K562 (cell line): Measurements from ENCODE around the gene MCM7. TPM values are rescaled to one million over a fixed set of nuclear protein-coding genes. Genes with fewer than 3 reads are reported as not detected.
A peak's percentile ranks its signal among the peaks of the same experiment; 100 is the strongest.

Experiments used
- microRNA counts: library from miRNA; unstranded; fragments of <30 nt; microRNA quantifications from one replicate; lab custom pipeline; 2016
- microRNA-seq: library from miRNA; unstranded; fragments of <30 nt; microRNA quantifications from one replicate; pipeline ENCODE4, GENCODE V29; 2018; ENCODE audit warnings: borderline microRNAs expressed
- polyA plus RNA-seq, 8 experiments: library from polyadenylated mRNA; depleted of rRNA in 4 of 8; stranded (reverse) in 5 of 8; unstranded in 3 of 8; fragments of >200 nt; fragmentation: Nextera tagmentation in 2 of 8; fragmentation: Illumina TruSeq in 1 of 8; extraction: Ambion mirVana in 2 of 8; extraction: Trizol in 1 of 8; gene quantifications; 2 replicates each; pipeline versions ENCODE4 v1.2.1 to v1.2.3, GENCODE V29; 2011 to 2014; ENCODE audit warnings: inconsistent platforms in 1 of 8, missing spikeins in 1 of 8
- small RNA-seq: library from RNA; depleted of rRNA; stranded (forward); fragments of <200 nt; gene quantifications from one replicate; pipeline ENCODE3, GENCODE V24; 2014
- total RNA-seq, 7 experiments: library from RNA; depleted of rRNA in 6 of 7; stranded (reverse); fragments of >200 nt in 6 of 7; fragmentation: Illumina TruSeq in 2 of 7; extraction: Trizol in 2 of 7; gene quantifications; 2 replicates each; pipeline versions ENCODE4 v1.2.1 to v1.2.3, GENCODE V29; 2011 to 2021; ENCODE audit warnings: low replicate concordance in 1 of 7

The MCM7 gene
- total and polyA plus RNA-seq, 9 of the 15 experiments (the other 6 are each of a cell fraction or from before 2014, with no cell fraction given), result 329 to 856 (median 437) TPM

MicroRNA genes within 50 kb of the gene (microRNA counts, 767-probe panel; counts per million panel counts)
- 6,385 counts per million, percentile 95 among the panel's probes with 10 or more counts for microRNA hsa-miR-106b-5p (lab: Ali Mortazavi, UCI)
- microRNA hsa-miR-25-3p (lab: Ali Mortazavi, UCI), result 7,613 counts per million, percentile 97 among the panel's probes with 10 or more counts
- microRNA hsa-miR-93-5p (lab: Ali Mortazavi, UCI), result 7,204 counts per million, percentile 97 among the panel's probes with 10 or more counts

Small RNA genes within 50 kb of the gene (microRNA-seq; reads per million reads assigned to microRNA genes)
- gene MIR106B (4,072 reads per million, percentile 97 among the genes with 10 or more reads in this experiment), gene MIR25 (1,685 reads per million, percentile 94 among the genes with 10 or more reads in this experiment), gene MIR93 (15,453 reads per million, percentile 99 among the genes with 10 or more reads in this experiment)

Small RNA genes within 50 kb of the gene (small RNA-seq; reads per million reads assigned to genes)
- gene MIR106B (259 reads per million, percentile 99 among the genes with 10 or more reads in this experiment), gene MIR25 (4,257 reads per million, percentile 100 among the genes with 10 or more reads in this experiment), gene MIR93 (1,105 reads per million, percentile 100 among the genes with 10 or more reads in this experiment)

Other genes starting within 250 kb of the MCM7 start
Only the 7 nearest of the 19 such genes appear.
- 33.6 and 35.6 TPM in 2 replicates for gene ZNF3, start 19.7 kb downstream of the MCM7 start, total RNA-seq (2014; rRNA removed)
- 55.6 and 64.4 TPM in 2 replicates for gene ZNF3, start 19.7 kb downstream of the MCM7 start, total RNA-seq (2014; rRNA removed; fragmentation: Illumina TruSeq; extraction: Trizol)
- gene ZNF3, start 19.7 kb downstream of the MCM7 start, total RNA-seq (2015; rRNA removed; fragmentation: Illumina TruSeq; extraction: Trizol), result 61.6 and 64.9 TPM in 2 replicates
- gene ZNF3, start 19.7 kb downstream of the MCM7 start, total RNA-seq (2021), result 46.7 and 48.5 TPM in 2 replicates
- 44.8 and 52.3 TPM in 2 replicates for gene ZNF3, start 19.7 kb downstream of the MCM7 start, polyA plus RNA-seq (2011; rRNA removed)
- gene ZNF3, start 19.7 kb downstream of the MCM7 start, polyA plus RNA-seq (2014; fragmentation: Illumina TruSeq; extraction: Trizol), result 58.4 and 58.7 TPM in 2 replicates
- gene ZNF3, start 19.7 kb downstream of the MCM7 start, polyA plus RNA-seq (2014; fragmentation: Nextera tagmentation; extraction: Ambion mirVana), result 10 to 100 TPM; 30.0 to 51.5 TPM
- gene ZNF3, start 19.7 kb downstream of the MCM7 start, polyA plus RNA-seq (2014; rRNA removed), result 39.6 and 45.8 TPM in 2 replicates
- gene COPS6, start 12.4 kb downstream of the MCM7 start, total RNA-seq (2014; rRNA removed), result 102 and 119 TPM in 2 replicates
- gene COPS6, start 12.4 kb downstream of the MCM7 start, total RNA-seq (2014; rRNA removed; fragmentation: Illumina TruSeq; extraction: Trizol), result 56.4 and 64.2 TPM in 2 replicates
- gene COPS6, start 12.4 kb downstream of the MCM7 start, total RNA-seq (2015; rRNA removed; fragmentation: Illumina TruSeq; extraction: Trizol), result 60.1 and 63.0 TPM in 2 replicates
- gene COPS6, start 12.4 kb downstream of the MCM7 start, total RNA-seq (2021), result 168 TPM in 2 replicates
- gene COPS6, start 12.4 kb downstream of the MCM7 start, polyA plus RNA-seq (2011; rRNA removed), result 142 and 202 TPM in 2 replicates
- 176 and 194 TPM in 2 replicates for gene COPS6, start 12.4 kb downstream of the MCM7 start, polyA plus RNA-seq (2014; fragmentation: Illumina TruSeq; extraction: Trizol)
- gene COPS6, start 12.4 kb downstream of the MCM7 start, polyA plus RNA-seq (2014; fragmentation: Nextera tagmentation; extraction: Ambion mirVana), result 100 to 1,000 TPM; 160 to 331 TPM
- gene COPS6, start 12.4 kb downstream of the MCM7 start, polyA plus RNA-seq (2014; rRNA removed), result 212 and 232 TPM in 2 replicates
- 17.4 and 30.9 TPM in 2 replicates for gene AP4M1, start 246 bp upstream of the MCM7 start, total RNA-seq (2014; rRNA removed)
- 11.0 and 12.2 TPM in 2 replicates for gene AP4M1, start 246 bp upstream of the MCM7 start, total RNA-seq (2014; rRNA removed; fragmentation: Illumina TruSeq; extraction: Trizol)
- gene AP4M1, start 246 bp upstream of the MCM7 start, total RNA-seq (2015; rRNA removed; fragmentation: Illumina TruSeq; extraction: Trizol), result 11.9 and 13.5 TPM in 2 replicates
- 21.8 and 25.2 TPM in 2 replicates for gene AP4M1, start 246 bp upstream of the MCM7 start, total RNA-seq (2021)
- gene AP4M1, start 246 bp upstream of the MCM7 start, polyA plus RNA-seq (2011; rRNA removed), result 12.7 and 14.1 TPM in 2 replicates
- 16.4 and 18.0 TPM in 2 replicates for gene AP4M1, start 246 bp upstream of the MCM7 start, polyA plus RNA-seq (2014; fragmentation: Illumina TruSeq; extraction: Trizol)
- 1 to 10 TPM; 1.3 to 3.6 TPM for gene AP4M1, start 246 bp upstream of the MCM7 start, polyA plus RNA-seq (2014; fragmentation: Nextera tagmentation; extraction: Ambion mirVana)
- 15.6 and 19.6 TPM in 2 replicates for gene AP4M1, start 246 bp upstream of the MCM7 start, polyA plus RNA-seq (2014; rRNA removed)
- 21.3 and 36.4 TPM in 2 replicates for gene TAF6, start 18.0 kb upstream of the MCM7 start, total RNA-seq (2014; rRNA removed)
- gene TAF6, start 18.0 kb upstream of the MCM7 start, total RNA-seq (2014; rRNA removed; fragmentation: Illumina TruSeq; extraction: Trizol), result 16.1 and 22.2 TPM in 2 replicates
- 17.9 and 21.5 TPM in 2 replicates for gene TAF6, start 18.0 kb upstream of the MCM7 start, total RNA-seq (2015; rRNA removed; fragmentation: Illumina TruSeq; extraction: Trizol)
- 74.2 and 78.7 TPM in 2 replicates for gene TAF6, start 18.0 kb upstream of the MCM7 start, total RNA-seq (2021)
- gene TAF6, start 18.0 kb upstream of the MCM7 start, polyA plus RNA-seq (2011; rRNA removed), result 12.3 and 21.4 TPM in 2 replicates
- gene TAF6, start 18.0 kb upstream of the MCM7 start, polyA plus RNA-seq (2014; fragmentation: Illumina TruSeq; extraction: Trizol), result 59.4 and 68.1 TPM in 2 replicates
- gene TAF6, start 18.0 kb upstream of the MCM7 start, polyA plus RNA-seq (2014; fragmentation: Nextera tagmentation; extraction: Ambion mirVana), result under 1 TPM; 0.78 to 0.83 TPM
- 33.1 and 43.1 TPM in 2 replicates for gene TAF6, start 18.0 kb upstream of the MCM7 start, polyA plus RNA-seq (2014; rRNA removed)
- gene CNPY4, start 18.2 kb upstream of the MCM7 start, total RNA-seq (2014; rRNA removed), result 5.9 and 7.6 TPM in 2 replicates
- gene CNPY4, start 18.2 kb upstream of the MCM7 start, total RNA-seq (2014; rRNA removed; fragmentation: Illumina TruSeq; extraction: Trizol), result 7.7 and 9.2 TPM in 2 replicates
- gene CNPY4, start 18.2 kb upstream of the MCM7 start, total RNA-seq (2015; rRNA removed; fragmentation: Illumina TruSeq; extraction: Trizol), result 10.2 and 11.2 TPM in 2 replicates
- 5.1 and 5.5 TPM in 2 replicates for gene CNPY4, start 18.2 kb upstream of the MCM7 start, total RNA-seq (2021)
- 4.9 and 7.0 TPM in 2 replicates for gene CNPY4, start 18.2 kb upstream of the MCM7 start, polyA plus RNA-seq (2011; rRNA removed)
- 6.4 and 8.6 TPM in 2 replicates for gene CNPY4, start 18.2 kb upstream of the MCM7 start, polyA plus RNA-seq (2014; fragmentation: Illumina TruSeq; extraction: Trizol)
- 1 to 10 TPM; 1.9 to 6.3 TPM for gene CNPY4, start 18.2 kb upstream of the MCM7 start, polyA plus RNA-seq (2014; fragmentation: Nextera tagmentation; extraction: Ambion mirVana)
- gene CNPY4, start 18.2 kb upstream of the MCM7 start, polyA plus RNA-seq (2014; rRNA removed), result 6.3 and 7.0 TPM in 2 replicates
- 2.9 and 4.4 TPM in 2 replicates for gene MBLAC1, start 25.6 kb upstream of the MCM7 start, total RNA-seq (2014; rRNA removed)
- gene MBLAC1, start 25.6 kb upstream of the MCM7 start, total RNA-seq (2014; rRNA removed; fragmentation: Illumina TruSeq; extraction: Trizol), result 0.36 and 0.48 TPM in 2 replicates
- gene MBLAC1, start 25.6 kb upstream of the MCM7 start, total RNA-seq (2015; rRNA removed; fragmentation: Illumina TruSeq; extraction: Trizol), result 0.98 TPM in 2 replicates
- gene MBLAC1, start 25.6 kb upstream of the MCM7 start, total RNA-seq (2021), result 2.1 and 3.1 TPM in 2 replicates
- gene MBLAC1, start 25.6 kb upstream of the MCM7 start, polyA plus RNA-seq (2011; rRNA removed), result 0.52 and 0.54 TPM in 2 replicates
- 0.21 and 0.69 TPM in 2 replicates for gene MBLAC1, start 25.6 kb upstream of the MCM7 start, polyA plus RNA-seq (2014; fragmentation: Illumina TruSeq; extraction: Trizol)
- gene MBLAC1, start 25.6 kb upstream of the MCM7 start, polyA plus RNA-seq (2014; fragmentation: Nextera tagmentation; extraction: Ambion mirVana), result under 1 TPM; 0.03 TPM
- gene MBLAC1, start 25.6 kb upstream of the MCM7 start, polyA plus RNA-seq (2014; rRNA removed), result 1.6 and 2.3 TPM in 2 replicates
- gene LAMTOR4, start 47.5 kb upstream of the MCM7 start, total RNA-seq (2014; rRNA removed), result 231 and 275 TPM in 2 replicates
- 52.6 and 79.6 TPM in 2 replicates for gene LAMTOR4, start 47.5 kb upstream of the MCM7 start, total RNA-seq (2014; rRNA removed; fragmentation: Illumina TruSeq; extraction: Trizol)
- 139 and 152 TPM in 2 replicates for gene LAMTOR4, start 47.5 kb upstream of the MCM7 start, total RNA-seq (2015; rRNA removed; fragmentation: Illumina TruSeq; extraction: Trizol)
- 183 and 195 TPM in 2 replicates for gene LAMTOR4, start 47.5 kb upstream of the MCM7 start, total RNA-seq (2021)
- 154 and 162 TPM in 2 replicates for gene LAMTOR4, start 47.5 kb upstream of the MCM7 start, polyA plus RNA-seq (2011; rRNA removed)
- gene LAMTOR4, start 47.5 kb upstream of the MCM7 start, polyA plus RNA-seq (2014; fragmentation: Illumina TruSeq; extraction: Trizol), result 114 and 145 TPM in 2 replicates
- gene LAMTOR4, start 47.5 kb upstream of the MCM7 start, polyA plus RNA-seq (2014; fragmentation: Nextera tagmentation; extraction: Ambion mirVana), result 100 to 1,000 TPM; 206 to 314 TPM
- 299 and 307 TPM in 2 replicates for gene LAMTOR4, start 47.5 kb upstream of the MCM7 start, polyA plus RNA-seq (2014; rRNA removed)